ENCODE measurements around the gene IFNL4. TPM values are rescaled to one million over a fixed set of nuclear protein-coding genes. Genes with fewer than 3 reads are reported as not detected.

Gene IFNL4
- total RNA-seq, 1 experiment from 2014 or later: not detected

DNA sequence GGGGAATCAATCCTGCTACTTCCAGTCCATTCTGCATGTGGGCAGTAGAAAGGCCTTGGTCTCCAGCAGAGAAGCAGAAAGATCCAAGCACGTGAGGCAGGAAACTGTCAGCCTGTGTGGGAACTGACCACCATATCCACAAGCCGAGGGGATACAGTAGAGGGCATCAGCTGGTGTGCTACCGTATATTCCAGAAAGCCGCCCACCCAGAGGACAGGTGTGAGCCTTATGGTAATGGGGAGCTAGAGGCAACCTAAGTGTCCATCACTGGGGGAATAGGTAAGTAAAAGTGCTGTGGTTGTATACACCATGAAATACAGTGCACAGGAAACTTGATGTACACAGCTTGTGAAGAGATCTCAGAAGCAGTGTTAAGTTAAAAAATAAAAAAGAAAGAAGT is 44.7 kb upstream of the IFNL4 start:
- Histone ChIP-seq H3K9ac (ENCODE audit: extremely low read depth, insufficient read length, low read length) (no peak overlapping the region), H3K23ac (ENCODE audit: insufficient read length, low read depth, low read length) (no peak overlapping the region), H3K23me2 (ENCODE audit: insufficient read length, low read depth, low read length, poor library complexity, severe bottlenecking) (no peaks in the 10 kb centered on the region), H3K27ac (ENCODE audit: insufficient read length, low read depth, low read length) (no peak overlapping the region), H2BK12ac (ENCODE audit: insufficient read length, low read depth, low read length) (no peak overlapping the region), H2BK120ac (ENCODE audit: low read depth, low read length, poor library complexity, severe bottlenecking) (no peak overlapping the region), H3K27me3 (ENCODE audit: insufficient read depth, low read length) (no peaks in the 10 kb centered on the region; the same call in 1 of the 2 replicates), H3K56ac (ENCODE audit: insufficient read length, low read depth, low read length) (no peak overlapping the region), H4K91ac (ENCODE audit: insufficient read length, low read depth, low read length) (no peak overlapping the region), H2BK5ac (ENCODE audit: insufficient read length, low read length) (no peak overlapping the region), H3K9me3 (ENCODE audit: control insufficient read depth, low read depth, low read length) (no peaks in the 10 kb centered on the region), H3K79me1 (ENCODE audit: insufficient read depth, low read depth, low read length, poor library complexity, severe bottlenecking) (no peaks in the 10 kb centered on the region), H3K4me1 (ENCODE audit: insufficient read depth, low read length) (no peaks in the 10 kb centered on the region), H4K20me1 (ENCODE audit: control insufficient read depth, insufficient read depth, insufficient read length) (no peaks in the 10 kb centered on the region), H3T11ph (ENCODE audit: low read length) (no peak overlapping the region), H2AK5ac (ENCODE audit: insufficient read length, low read length) (no peak overlapping the region), H4K8ac (replicated peaks; ENCODE audit: insufficient read length, low read depth, low read length) (no peak overlapping the region), H2AFZ (ENCODE audit: low read length) (no peak overlapping the region), H3K14ac (ENCODE audit: insufficient read depth, low read length) (no peak overlapping the region), H3K4me2 (ENCODE audit: insufficient read depth, insufficient read length, low read length) (no peak overlapping the region), H4K5ac (ENCODE audit: insufficient read length, low read depth, low read length) (no peak overlapping the region), H2BK20ac (ENCODE audit: low read depth, low read length, poor library complexity, severe bottlenecking) (no peak overlapping the region), H3K4ac (ENCODE audit: low read depth, low read length) (no peak overlapping the region), H3K18ac (ENCODE audit: insufficient read length, low read depth, low read length) (no peak overlapping the region), H3K79me2 (ENCODE audit: insufficient read depth, low read length) (no peaks in the 10 kb centered on the region), H2BK15ac (ENCODE audit: low read depth, low read length) (no peak overlapping the region)
- TF ChIP-seq, protein P1, sequence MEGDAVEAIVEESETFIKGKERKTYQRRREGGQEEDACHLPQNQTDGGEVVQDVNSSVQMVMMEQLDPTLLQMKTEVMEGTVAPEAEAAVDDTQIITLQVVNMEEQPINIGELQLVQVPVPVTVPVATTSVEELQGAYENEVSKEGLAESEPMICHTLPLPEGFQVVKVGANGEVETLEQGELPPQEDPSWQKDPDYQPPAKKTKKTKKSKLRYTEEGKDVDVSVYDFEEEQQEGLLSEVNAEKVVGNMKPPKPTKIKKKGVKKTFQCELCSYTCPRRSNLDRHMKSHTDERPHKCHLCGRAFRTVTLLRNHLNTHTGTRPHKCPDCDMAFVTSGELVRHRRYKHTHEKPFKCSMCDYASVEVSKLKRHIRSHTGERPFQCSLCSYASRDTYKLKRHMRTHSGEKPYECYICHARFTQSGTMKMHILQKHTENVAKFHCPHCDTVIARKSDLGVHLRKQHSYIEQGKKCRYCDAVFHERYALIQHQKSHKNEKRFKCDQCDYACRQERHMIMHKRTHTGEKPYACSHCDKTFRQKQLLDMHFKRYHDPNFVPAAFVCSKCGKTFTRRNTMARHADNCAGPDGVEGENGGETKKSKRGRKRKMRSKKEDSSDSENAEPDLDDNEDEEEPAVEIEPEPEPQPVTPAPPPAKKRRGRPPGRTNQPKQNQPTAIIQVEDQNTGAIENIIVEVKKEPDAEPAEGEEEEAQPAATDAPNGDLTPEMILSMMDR (conservative IDR thresholded peaks at IDR 0.05): no peak
- Mint-ChIP-seq H3K36me3 (ENCODE audit: insufficient read depth in 1 of 3, low read depth in 3 of 3) (no peaks in the 10 kb centered on the region), H3K4me3 (no peak overlapping the region), H3K9me3 (no peaks in the 10 kb centered on the region), H3K4me1 (peaks cover 0 to 13% of the 10 kb centered on the region in 2 experiments; a peak in 2 of 4 replicates), H3K27ac (no peak overlapping the region), H3K27me3 (ENCODE audit: low read depth) (peaks cover 65% of the 10 kb centered on the region)
- no CpG with 5 or more reads among the region's 4 CpGs for WGBS (ENCODE audit: extremely low coverage, insufficient read length, low lambda C conversion rate)
- DNase-seq: no peak
